Spleen (tissue), 11 donors: ENCODE measurements around the gene TP53BP1. TPM values are rescaled to one million over a fixed set of nuclear protein-coding genes. Genes with fewer than 3 reads are reported as not detected.
A peak's percentile ranks its signal among the peaks of the same experiment; 100 is the strongest.

Source experiments
- DNase-seq: peaks from one replicate; pipeline ENCODE4 v3.0.0-alpha.2; 2020
- H3K27ac ChIP-seq, 8 donors: fragments of 200-600 bp; sonication (generic) in 7 of 8; 1 replicate in 4 of 8; 2 replicates in 4 of 8; pipeline versions ENCODE4 v1.5.0 to v1.8.0; 2016 to 2021; ENCODE audit warnings: inconsistent platforms in 4 of 8, mild to moderate bottlenecking in 4 of 8, moderate library complexity in 1 of 8
- H3K27me3 ChIP-seq, 7 donors: fragments of 200-600 bp; sonication (generic) in 6 of 7; replicated peaks in 1 of 7; 1 replicate in 4 of 7; 2 replicates in 3 of 7; pipeline versions ENCODE4 v1.5.0 to v1.8.0; 2016 to 2021; ENCODE audit warnings: inconsistent platforms in 3 of 7, mild to moderate bottlenecking in 1 of 7
- H3K36me3 ChIP-seq, 6 donors: fragments of 200-600 bp; sonication (generic) in 5 of 6; 1 replicate in 4 of 6; 2 replicates in 2 of 6; pipeline versions ENCODE4 v1.5.0 to v1.8.0; 2016 to 2021; ENCODE audit warnings: inconsistent platforms in 2 of 6
- H3K4me1 ChIP-seq, 6 donors: fragments of 200-600 bp; sonication (generic) in 5 of 6; 1 replicate in 3 of 6; 2 replicates in 3 of 6; pipeline versions ENCODE4 v1.5.0 to v1.8.0; 2016 to 2021; ENCODE audit warnings: inconsistent platforms in 3 of 6
- H3K4me3 ChIP-seq, 8 donors: fragments of 200-600 bp; sonication (generic) in 7 of 8; 1 replicate in 4 of 8; 2 replicates in 4 of 8; pipeline versions ENCODE4 v1.5.0 to v1.8.0; 2016 to 2021; ENCODE audit warnings: inconsistent platforms in 4 of 8, mild to moderate bottlenecking in 4 of 8, moderate library complexity in 2 of 8
- H3K9me3 ChIP-seq, 8 donors: fragments of 200-600 bp; sonication (generic) in 7 of 8; 1 replicate in 4 of 8; 2 replicates in 4 of 8; pipeline versions ENCODE4 v1.5.0 to v1.8.0; 2016 to 2021; ENCODE audit warnings: inconsistent platforms in 4 of 8
- CTCF ChIP-seq, 11 experiments: fragments of 200-600 bp in 7 of 11; fragments of 450-650 bp in 4 of 11; sonication (generic) in 4 of 11; IDR thresholded peaks in 8 of 11; conservative IDR thresholded peaks in 3 of 11; 1 replicate in 7 of 11; 2 replicates in 4 of 11; pipeline versions ENCODE4 v1.4.0 to v1.8.0; 2016 to 2021; ENCODE audit warnings: antibody characterized with exemption in 11 of 11, inconsistent platforms in 4 of 11, mild to moderate bottlenecking in 1 of 11
- POLR2A ChIP-seq, 3 donors: fragments of 450-650 bp; IDR thresholded peaks; one replicate each; pipeline ENCODE4 v1.5.1; 2017; ENCODE audit warnings: antibody characterized with exemption in 3 of 3, mild to moderate bottlenecking in 1 of 3
- POLR2AphosphoS5 ChIP-seq, 3 donors: sonication (generic); formaldehyde crosslinking; IDR thresholded peaks; one replicate each; pipeline ENCODE4 v1.5.1; 2017; ENCODE audit warnings: antibody characterized with exemption in 3 of 3
- WGBS, 5 donors: extraction: QIAGEN DNeasy Blood & Tissue Kit in 3 of 5; methylation state at CpG; one replicate each; pipeline versions ENCODE4 v1.1.5 to v1.1.7; 2013 to 2018; 5-methylcytosine and 5-hydroxymethylcytosine counted together
- intact Hi-C: fragments of 100-400 bp; cut with DNase I; formaldehyde crosslinking; loops from one replicate; pipeline ENCODE4 v1.15.0; 2023; ENCODE audit warnings: low total_unique reads
- polyA plus RNA-seq, 3 donors: library from polyadenylated mRNA; stranded (reverse); fragments of 200-250 nt; gene quantifications; one replicate each; pipeline ENCODE4 v1.2.1, GENCODE V29; 2013
- total RNA-seq, 7 donors: library from RNA; depleted of rRNA in 3 of 7; stranded (reverse); fragments of >200 nt in 3 of 7; fragmentation: NEBNext Ultra II Directional in 4 of 7; extraction: Animal tissue kit (Norgen Biotek cat#: 25700) in 4 of 7; gene quantifications; one replicate each; pipeline versions ENCODE4 v1.1.0 to v1.2.1, GENCODE V29; 2016 to 2021
- donor health status: healthy with polysubstance abuse.
- donor health status: DM: no; HTN: no; CAD: no; lungs with moderate emphysema.
- donor health status: DM: no; HTN: no; CAD: no.
- donor health status: Bipolar disorder and iron deficiency.
- donor health status: healthy.
- donor health status: DM: no; HTN: no; CAD: no.
- donor health status: DM: yes; HTN: yes; CAD: no.

The TP53BP1 gene
- total and polyA plus RNA-seq, 10 donors = 7.2 to 55.4 (median 41.1) TPM

DNA sequence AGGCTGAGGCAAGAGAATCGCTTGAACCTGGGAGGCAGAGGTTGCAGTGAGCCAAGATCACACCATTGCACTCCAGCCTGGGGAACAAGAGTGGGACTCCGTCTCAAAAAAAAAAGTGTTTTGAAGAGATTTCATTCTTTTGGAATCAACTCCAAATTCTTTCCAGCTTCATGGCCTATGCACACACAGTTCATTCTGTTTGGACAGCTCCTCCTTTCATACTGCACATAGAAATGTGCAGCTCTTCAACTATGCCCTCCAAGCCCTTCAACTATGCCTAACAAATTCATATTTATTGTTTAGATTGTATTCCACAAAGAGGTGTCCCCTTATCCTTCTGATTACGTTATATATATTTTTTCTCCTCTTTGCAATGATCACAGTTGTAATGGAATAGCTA is 4.2 kb downstream of the TP53BP1 start:
- H3K4me3 ChIP-seq = no peak overlapping the region
- 84 to 94% (median 93%) methylated on average over 3 of the region's 3 CpGs for WGBS, 5 donors
- intact Hi-C loops = no loop called here
- no peak for DNase-seq
- TF ChIP-seq POLR2A (IDR thresholded peaks at IDR 0.05) (no peak), CTCF (IDR thresholded peaks at IDR 0.05 in 8 of 11, conservative IDR thresholded peaks at IDR 0.05 in 3 of 11) (no peak), POLR2AphosphoS5 (IDR thresholded peaks at IDR 0.05) (no peak)
- H3K9me3 ChIP-seq = no peaks in the 10 kb centered on the region
- H3K27me3 ChIP-seq = no peaks in the 10 kb centered on the region
- H3K27ac ChIP-seq = no peak overlapping the region
- peaks cover 5 to 43% (median 25%) of the 10 kb centered on the region in 6 donors for H3K4me1 ChIP-seq
- peaks cover 0 to 68% (median 19%) of the 10 kb centered on the region in 6 donors for H3K36me3 ChIP-seq

DNA sequence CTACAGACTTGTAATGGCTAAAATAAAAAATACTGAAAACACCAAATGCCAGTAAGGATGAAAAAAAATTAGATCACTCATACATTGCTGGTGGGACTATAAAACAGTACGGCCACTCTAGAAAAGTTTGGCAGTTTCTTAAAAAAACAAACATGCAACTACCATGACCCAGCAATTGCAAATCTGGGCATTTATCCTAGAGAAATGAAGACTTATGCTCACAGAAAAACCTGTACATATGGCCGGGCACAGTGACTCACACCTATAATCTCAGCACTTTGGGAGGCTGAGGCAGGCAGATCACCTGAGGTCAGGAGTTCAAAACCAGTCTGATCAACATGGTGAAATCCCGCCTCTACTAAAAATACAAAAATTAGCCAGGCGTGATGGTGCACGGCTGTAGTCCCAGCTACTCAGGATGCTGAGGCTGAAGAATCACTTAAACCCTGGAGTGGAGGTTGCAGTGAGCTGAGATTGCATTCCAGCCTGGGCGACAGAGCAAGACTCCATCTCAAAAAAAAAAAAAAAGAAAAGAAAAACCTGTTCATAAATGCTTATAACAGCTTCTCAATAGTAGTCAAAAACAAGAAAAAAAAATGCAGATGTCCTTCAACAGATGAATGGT is 5.6 kb downstream of the TP53BP1 start:
- no peak for DNase-seq
- 90 to 98% (median 93%) methylated on average over 6 of the region's 6 CpGs for WGBS, 5 donors
- Histone ChIP-seq H3K9me3 (no peaks in the 10 kb centered on the region), H3K36me3 (peaks cover 0 to 72% (median 19%) of the 10 kb centered on the region in 6 donors), H3K27ac (no peak overlapping the region), H3K4me1 (peaks cover 0 to 34% (median 17%) of the 10 kb centered on the region in 6 donors), H3K4me3 (no peak overlapping the region), H3K27me3 (no peaks in the 10 kb centered on the region)
- intact Hi-C loops = no loop called here
- TF ChIP-seq POLR2AphosphoS5 (IDR thresholded peaks at IDR 0.05) = no peak
- TF ChIP-seq POLR2A (IDR thresholded peaks at IDR 0.05) = no peak
- TF ChIP-seq CTCF (IDR thresholded peaks at IDR 0.05 in 8 of 11, conservative IDR thresholded peaks at IDR 0.05 in 3 of 11) = no peak

GRCh38 chr15:43484455-43484854 is 8.5 kb downstream of the TP53BP1 start:
- no peak overlapping the region for H3K27ac ChIP-seq
- no peak for DNase-seq
- H3K27me3 ChIP-seq = no peaks in the 10 kb centered on the region
- TF ChIP-seq POLR2A (IDR thresholded peaks at IDR 0.05) = no peak
- TF ChIP-seq CTCF (IDR thresholded peaks at IDR 0.05 in 8 of 11, conservative IDR thresholded peaks at IDR 0.05 in 3 of 11) = no peak
- TF ChIP-seq POLR2AphosphoS5 (IDR thresholded peaks at IDR 0.05) = no peak
- H3K9me3 ChIP-seq = no peaks in the 10 kb centered on the region
- no peak overlapping the region for H3K4me3 ChIP-seq
- H3K36me3 ChIP-seq = peaks cover 0 to 76% (median 28%) of the 10 kb centered on the region in 6 donors
- H3K4me1 ChIP-seq = peaks cover 0 to 17% (median 6%) of the 10 kb centered on the region in 6 donors
- 93 to 99% (median 97%) methylated on average over 2 of the region's 2 CpGs for WGBS, 5 donors
- intact Hi-C loops = no loop called here

- WGBS, 5 donors = 79 to 89% (median 82%) methylated on average over 4 of the region's 4 CpGs
- H3K9me3 ChIP-seq = no peaks in the 10 kb centered on the region
- H3K36me3 ChIP-seq = peaks cover 0 to 79% (median 33%) of the 10 kb centered on the region in 6 donors
- H3K4me3 ChIP-seq = no peak overlapping the region
- DNase-seq = no peak
- H3K4me1 ChIP-seq = peaks cover 0 to 7% (median 0%) of the 10 kb centered on the region in 6 donors
- no peak for TF ChIP-seq POLR2AphosphoS5 (IDR thresholded peaks at IDR 0.05)
- TF ChIP-seq CTCF (IDR thresholded peaks at IDR 0.05 in 8 of 11, conservative IDR thresholded peaks at IDR 0.05 in 3 of 11) = peak in 7 of 11 experiments; percentile 17 to 46 (median 26)
- TF ChIP-seq POLR2A (IDR thresholded peaks at IDR 0.05) = no peak
- intact Hi-C loops = no loop called here
- no peaks in the 10 kb centered on the region for H3K27me3 ChIP-seq
- no peak overlapping the region for H3K27ac ChIP-seq
Observed at GRCh38 chr15:43483297-43484128, 9.4 kb downstream of the TP53BP1 start.
